ENCODE data around the gene GSK3A.

The GSK3A gene

DNA sequence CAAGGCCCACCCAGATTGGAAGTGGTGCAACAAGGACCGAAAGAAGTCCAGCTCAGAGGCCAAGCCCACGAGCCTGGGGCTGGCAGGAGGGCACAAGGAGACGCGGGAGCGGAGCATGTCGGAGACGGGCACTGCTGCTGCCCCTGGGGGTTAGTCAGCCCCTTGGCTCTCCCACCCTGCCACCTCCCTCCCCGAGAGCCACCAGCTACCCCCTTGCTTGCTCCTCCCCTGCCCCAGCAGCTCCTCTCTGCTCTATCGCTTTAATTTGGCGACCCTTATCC is 45.4 kb upstream of the GSK3A start:
- 97% methylated on average over 10 of the region's 10 CpGs for WGBS
- DNase-seq, result no peak
- H3K4me2 ChIP-seq (ENCODE audit: low read length, poor library complexity, severe bottlenecking), result no peak overlapping the region
- no peaks in the 10 kb centered on the region for H3K27me3 ChIP-seq (ENCODE audit: control insufficient read depth in 1 of 2, insufficient read depth in 1 of 2, low read length in 2 of 2)
- H3K4ac ChIP-seq (ENCODE audit: low read depth in 1 of 2, low read length in 2 of 2), result no peak overlapping the region
- no peaks in the 10 kb centered on the region for H3K9me3 ChIP-seq (ENCODE audit: control insufficient read depth, low read length)
- H2BK15ac ChIP-seq (ENCODE audit: low read depth, poor library complexity, severe bottlenecking), result no peak overlapping the region
- no peak overlapping the region for H3K9ac ChIP-seq (ENCODE audit: low read length)
- no peak overlapping the region for H3K27ac ChIP-seq (ENCODE audit: low read length, poor library complexity, severe bottlenecking)
- H2AK5ac ChIP-seq (ENCODE audit: low read length, severe bottlenecking), result no peak overlapping the region
- no peak overlapping the region for H4K91ac ChIP-seq (ENCODE audit: low read length)
- H2BK12ac ChIP-seq (ENCODE audit: low read length in 2 of 2), result no peak overlapping the region
- no peak overlapping the region for H4K8ac ChIP-seq (ENCODE audit: low read length)
- peaks cover 52% of the 10 kb centered on the region for H3K79me1 ChIP-seq (replicated peaks; ENCODE audit: low read length, poor library complexity, severe bottlenecking)
- no peak overlapping the region for H2AFZ ChIP-seq (ENCODE audit: low read depth, low read length)
- H2BK120ac ChIP-seq (ENCODE audit: low read depth, low read length), result no peak overlapping the region
- H3K18ac ChIP-seq (ENCODE audit: low read depth in 1 of 2, low read length in 2 of 2), result no peak overlapping the region
- no peak overlapping the region for H3K4me3 ChIP-seq (ENCODE audit: insufficient read depth in 1 of 2, low read depth in 1 of 2, low read length in 2 of 2)
- no peak overlapping the region for H3K23ac ChIP-seq (ENCODE audit: low read length in 2 of 2)
- H3K14ac ChIP-seq (ENCODE audit: low read length in 2 of 2), result no peak overlapping the region
- no peak overlapping the region for H2BK5ac ChIP-seq (ENCODE audit: low read depth, low read length, poor library complexity, severe bottlenecking)
- H3K36me3 ChIP-seq (ENCODE audit: control insufficient read depth in 1 of 2, insufficient read depth in 2 of 2, low read depth in 1 of 2, low read length in 2 of 2), result peaks cover 62 to 71% of the 10 kb centered on the region in 2 experiments
- H3K4me1 ChIP-seq (ENCODE audit: control insufficient read depth, insufficient read depth, low read depth, low read length), result peaks cover 38% of the 10 kb centered on the region

DNA sequence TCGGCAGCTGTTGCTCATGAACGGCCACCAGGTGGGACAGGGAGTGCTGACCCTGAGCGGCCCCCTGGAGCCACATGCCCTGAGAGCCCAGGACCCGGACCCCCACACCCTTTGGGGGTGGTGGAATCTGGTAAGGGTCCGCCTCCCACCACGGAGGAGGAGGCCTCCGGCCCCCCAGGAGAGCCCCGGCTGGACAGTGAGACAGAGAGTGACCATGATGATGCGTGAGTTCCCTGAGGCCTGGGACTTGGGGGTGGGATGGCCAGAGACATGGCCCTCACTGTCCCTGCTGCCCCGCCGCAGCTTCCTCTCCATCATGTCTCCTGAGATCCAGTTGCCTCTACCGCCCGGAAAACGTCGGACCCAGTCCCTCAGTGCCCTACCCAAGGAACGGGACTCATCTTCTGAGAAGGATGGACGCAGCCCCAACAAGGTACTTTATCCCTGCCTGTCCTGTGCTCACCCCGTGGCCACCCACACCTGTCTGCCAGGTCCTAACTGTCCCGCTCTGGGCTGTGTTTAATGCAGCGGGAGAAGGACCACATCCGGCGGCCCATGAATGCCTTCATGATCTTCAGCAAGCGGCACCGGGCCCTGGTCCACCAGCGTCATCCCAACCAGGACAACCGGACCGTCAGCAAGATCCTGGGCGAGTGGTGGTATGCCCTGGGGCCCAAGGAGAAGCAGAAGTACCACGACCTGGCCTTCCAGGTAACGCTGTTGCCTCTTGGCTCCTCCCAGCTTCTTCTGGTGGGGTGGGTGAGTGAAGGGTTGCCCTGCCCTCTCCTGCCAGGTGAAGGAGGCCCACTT is 44.8 kb upstream of the GSK3A start:
- Histone ChIP-seq H3K18ac (ENCODE audit: low read depth in 1 of 2, low read length in 2 of 2) (no peak overlapping the region), H2BK5ac (ENCODE audit: low read depth, low read length, poor library complexity, severe bottlenecking) (no peak overlapping the region), H4K91ac (ENCODE audit: low read length) (no peak overlapping the region), H2AFZ (ENCODE audit: low read depth, low read length) (no peak overlapping the region), H2BK15ac (ENCODE audit: low read depth, poor library complexity, severe bottlenecking) (no peak overlapping the region), H4K8ac (ENCODE audit: low read length) (no peak overlapping the region), H3K36me3 (ENCODE audit: control insufficient read depth in 1 of 2, insufficient read depth in 2 of 2, low read depth in 1 of 2, low read length in 2 of 2) (peaks cover 56 to 66% of the 10 kb centered on the region in 2 experiments), H3K79me1 (replicated peaks; ENCODE audit: low read length, poor library complexity, severe bottlenecking) (peaks cover 49% of the 10 kb centered on the region), H3K27ac (ENCODE audit: low read length, poor library complexity, severe bottlenecking) (no peak overlapping the region), H3K4me3 (ENCODE audit: insufficient read depth in 1 of 2, low read depth in 1 of 2, low read length in 2 of 2) (no peak overlapping the region), H2BK12ac (ENCODE audit: low read length in 2 of 2) (no peak overlapping the region), H3K27me3 (ENCODE audit: control insufficient read depth in 1 of 2, insufficient read depth in 1 of 2, low read length in 2 of 2) (no peaks in the 10 kb centered on the region), H3K4me2 (ENCODE audit: low read length, poor library complexity, severe bottlenecking) (no peak overlapping the region), H3K9me3 (ENCODE audit: control insufficient read depth, low read length) (no peaks in the 10 kb centered on the region), H2BK120ac (ENCODE audit: low read depth, low read length) (no peak overlapping the region), H3K23ac (ENCODE audit: low read length in 2 of 2) (no peak overlapping the region), H3K4me1 (ENCODE audit: control insufficient read depth, insufficient read depth, low read depth, low read length) (peaks cover 42% of the 10 kb centered on the region), H2AK5ac (ENCODE audit: low read length, severe bottlenecking) (no peak overlapping the region), H3K4ac (ENCODE audit: low read depth in 1 of 2, low read length in 2 of 2) (no peak overlapping the region), H3K9ac (ENCODE audit: low read length) (no peak overlapping the region), H3K14ac (ENCODE audit: low read length in 2 of 2) (no peak overlapping the region)
- WGBS, result 97% methylated on average over 29 of the region's 30 CpGs
- no peak for DNase-seq

DNA sequence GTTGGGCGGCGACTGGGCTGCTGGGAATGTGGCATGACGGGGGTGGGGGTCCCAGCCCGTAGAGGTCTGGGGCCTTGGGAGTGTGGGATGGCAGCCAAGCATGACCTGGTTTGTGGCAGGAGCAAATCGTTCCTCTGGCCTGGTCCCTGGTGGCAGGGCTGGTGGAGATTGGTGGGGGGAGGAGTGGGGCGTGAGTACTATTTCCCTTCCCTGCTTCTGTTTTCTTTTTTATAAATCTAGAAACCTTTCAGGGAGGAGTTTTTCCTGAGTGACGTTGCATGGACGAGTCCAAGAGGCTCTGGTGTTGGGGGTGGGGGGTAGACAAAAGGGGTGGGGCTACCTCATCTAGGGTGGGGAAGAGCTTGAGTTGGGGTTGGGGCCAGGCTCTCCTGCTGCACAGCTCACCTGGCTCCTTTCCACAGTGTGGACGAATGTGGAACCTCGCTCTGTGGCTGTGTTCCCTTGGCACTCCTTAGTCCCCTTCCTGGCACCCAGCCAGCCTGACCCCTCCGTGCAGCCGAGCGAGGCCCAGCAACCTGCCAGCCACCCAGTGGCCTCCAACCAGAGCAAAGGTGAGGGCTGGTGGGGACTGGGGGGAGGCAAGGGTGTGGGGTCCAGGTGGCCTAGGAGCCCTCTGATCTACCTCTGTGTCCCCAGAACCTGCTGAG is 44.1 kb upstream of the GSK3A start:
- no peak overlapping the region for H2AK5ac ChIP-seq (ENCODE audit: low read length, severe bottlenecking)
- H3K9ac ChIP-seq (ENCODE audit: low read length), result peak overlapping the region; percentile 90
- H2BK120ac ChIP-seq (ENCODE audit: low read depth, low read length), result no peak overlapping the region
- H3K4me1 ChIP-seq (ENCODE audit: control insufficient read depth, insufficient read depth, low read depth, low read length), result peaks cover 49% of the 10 kb centered on the region
- H3K4ac ChIP-seq (ENCODE audit: low read depth in 1 of 2, low read length in 2 of 2), result peak overlapping the region in 1 of 2 experiments; percentile 19
- 79% methylated on average over 9 of the region's 13 CpGs for WGBS
- no peaks in the 10 kb centered on the region for H3K27me3 ChIP-seq (ENCODE audit: control insufficient read depth in 1 of 2, insufficient read depth in 1 of 2, low read length in 2 of 2)
- H2BK5ac ChIP-seq (ENCODE audit: low read depth, low read length, poor library complexity, severe bottlenecking), result no peak overlapping the region
- H3K36me3 ChIP-seq (ENCODE audit: control insufficient read depth in 1 of 2, insufficient read depth in 2 of 2, low read depth in 1 of 2, low read length in 2 of 2), result peaks cover 49 to 58% of the 10 kb centered on the region in 2 experiments
- H3K14ac ChIP-seq (ENCODE audit: low read length in 2 of 2), result peak overlapping the region in 1 of 2 experiments; percentile 84
- H3K23ac ChIP-seq (ENCODE audit: low read length in 2 of 2), result no peak overlapping the region
- H2AFZ ChIP-seq (ENCODE audit: low read depth, low read length), result no peak overlapping the region
- H3K18ac ChIP-seq (ENCODE audit: low read depth in 1 of 2, low read length in 2 of 2), result peak overlapping the region in 1 of 2 experiments; percentile 44
- no peak overlapping the region for H3K4me2 ChIP-seq (ENCODE audit: low read length, poor library complexity, severe bottlenecking)
- no peak for DNase-seq
- H4K8ac ChIP-seq (ENCODE audit: low read length), result no peak overlapping the region
- H4K91ac ChIP-seq (ENCODE audit: low read length), result peak overlapping the region; percentile 18
- no peak overlapping the region for H2BK15ac ChIP-seq (ENCODE audit: low read depth, poor library complexity, severe bottlenecking)
- peak overlapping the region in 1 of 2 experiments; percentile 23 for H2BK12ac ChIP-seq (ENCODE audit: low read length in 2 of 2)
- peak overlapping the region; percentile 19 to 93 for H3K4me3 ChIP-seq (ENCODE audit: insufficient read depth in 1 of 2, low read depth in 1 of 2, low read length in 2 of 2)
- peaks cover 42% of the 10 kb centered on the region for H3K79me1 ChIP-seq (replicated peaks; ENCODE audit: low read length, poor library complexity, severe bottlenecking)
- H3K27ac ChIP-seq (ENCODE audit: low read length, poor library complexity, severe bottlenecking), result no peak overlapping the region
- H3K9me3 ChIP-seq (ENCODE audit: control insufficient read depth, low read length), result no peaks in the 10 kb centered on the region

DNA sequence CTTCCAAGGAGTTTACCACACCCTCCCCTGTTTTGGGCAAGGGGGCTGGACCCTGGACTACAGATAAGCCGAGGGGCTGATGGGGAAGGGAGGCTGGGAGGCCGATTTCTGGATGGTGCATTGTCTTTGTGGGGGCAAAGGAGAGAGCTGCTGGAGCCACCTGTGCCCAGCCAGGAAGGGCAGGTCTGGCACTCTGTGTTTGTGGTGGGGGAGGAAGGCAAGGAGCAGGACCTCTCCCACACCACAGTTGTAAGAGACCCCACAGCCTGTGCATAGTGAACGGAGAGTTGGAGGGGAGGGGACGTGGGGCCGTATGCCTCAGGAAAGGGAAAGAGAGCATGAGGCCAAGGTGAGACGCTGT is 43.6 kb upstream of the GSK3A start:
- Histone ChIP-seq H3K79me1 (replicated peaks; ENCODE audit: low read length, poor library complexity, severe bottlenecking) (peaks cover 37% of the 10 kb centered on the region), H3K4me1 (ENCODE audit: control insufficient read depth, insufficient read depth, low read depth, low read length) (peaks cover 48% of the 10 kb centered on the region), H2AFZ (ENCODE audit: low read depth, low read length) (no peak overlapping the region), H3K27ac (ENCODE audit: low read length, poor library complexity, severe bottlenecking) (no peak overlapping the region), H3K9ac (ENCODE audit: low read length) (peak overlapping the region; percentile 90), H2BK12ac (ENCODE audit: low read length in 2 of 2) (peak overlapping the region in 1 of 2 experiments; percentile 23), H3K27me3 (ENCODE audit: control insufficient read depth in 1 of 2, insufficient read depth in 1 of 2, low read length in 2 of 2) (no peaks in the 10 kb centered on the region), H2BK15ac (ENCODE audit: low read depth, poor library complexity, severe bottlenecking) (no peak overlapping the region), H3K4me3 (ENCODE audit: insufficient read depth in 1 of 2, low read depth in 1 of 2, low read length in 2 of 2) (peak overlapping the region; percentile 19 to 93), H3K14ac (ENCODE audit: low read length in 2 of 2) (peak overlapping the region in 1 of 2 experiments; percentile 84), H2AK5ac (ENCODE audit: low read length, severe bottlenecking) (peak overlapping the region; percentile 40), H3K23ac (ENCODE audit: low read length in 2 of 2) (no peak overlapping the region), H3K18ac (ENCODE audit: low read depth in 1 of 2, low read length in 2 of 2) (peak overlapping the region in 1 of 2 experiments; percentile 44), H4K91ac (ENCODE audit: low read length) (peak overlapping the region; percentile 18), H3K9me3 (ENCODE audit: control insufficient read depth, low read length) (no peaks in the 10 kb centered on the region), H3K4ac (ENCODE audit: low read depth in 1 of 2, low read length in 2 of 2) (peak overlapping the region in 1 of 2 experiments; percentile 19), H2BK120ac (ENCODE audit: low read depth, low read length) (no peak overlapping the region), H3K36me3 (ENCODE audit: control insufficient read depth in 1 of 2, insufficient read depth in 2 of 2, low read depth in 1 of 2, low read length in 2 of 2) (peaks cover 44 to 53% of the 10 kb centered on the region in 2 experiments), H2BK5ac (ENCODE audit: low read depth, low read length, poor library complexity, severe bottlenecking) (no peak overlapping the region), H3K4me2 (ENCODE audit: low read length, poor library complexity, severe bottlenecking) (no peak overlapping the region), H4K8ac (ENCODE audit: low read length) (no peak overlapping the region)
- 94% methylated on average over 6 of the region's 6 CpGs for WGBS
- no peak for DNase-seq
